Measurements from ENCODE around the gene CACNA1C. TPM values are rescaled to one million over a fixed set of nuclear protein-coding genes. Genes with fewer than 3 reads are reported as not detected.

CACNA1C gene
- total and polyA plus RNA-seq, 2 of the 4 experiments (the other 2 are of a cell fraction): 1.6 to 2.6 TPM

GRCh38 chr12:2263901-2264300, 211.1 kb downstream of the CACNA1C start:
- peak overlapping the region; percentile 96 for H4K91ac ChIP-seq (ENCODE audit: insufficient read depth, low read depth, low read length)
- dilution Hi-C loops (cut with HindIII; ENCODE audit: low sequenced_read_pairs, unreplicated experiment) (no loop called here), intact Hi-C loops (cut with micrococcal nuclease) (no loop called here), in situ Hi-C loops (cut with MboI; ENCODE audit: low sequenced_read_pairs) (no loop called here)
- H3K9me1 ChIP-seq (ENCODE audit: insufficient read depth, low read length): peaks cover 62% of the 10 kb centered on the region
- CTCF ChIA-PET: no interaction called here
- H3K4me1 ChIP-seq (ENCODE audit: control insufficient read depth, insufficient read depth, low read length): peaks cover 60% of the 10 kb centered on the region
- H3K23ac ChIP-seq (ENCODE audit: low read depth, low read length): peak overlapping the region; percentile 91
- peak overlapping the region; percentile 76 for H4K5ac ChIP-seq (ENCODE audit: low read depth, low read length)
- H3K27ac ChIP-seq (ENCODE audit: insufficient read depth, low read length): peak overlapping the region; percentile 85
- peak overlapping the region; percentile 95; the same call in 2 of the 3 replicates for H2BK15ac ChIP-seq (ENCODE audit: low read depth, low read length)
- peak overlapping the region; percentile 82 to 90 for H4K8ac ChIP-seq (ENCODE audit: low read depth in 2 of 2, low read length in 2 of 2)
- POLR2A ChIA-PET (ENCODE audit: unreplicated experiment): no interaction called here
- no peak for TF ChIP-seq MAFK (IDR thresholded peaks at IDR 0.05; ENCODE audit: low read depth, low read length)
- TF ChIP-seq RFX5 (IDR thresholded peaks at IDR 0.05; ENCODE audit: low read depth, low read length): no peak
- no peak for TF ChIP-seq MXI1 (IDR thresholded peaks at IDR 0.05; ENCODE audit: borderline replicate concordance, low read depth, low read length)
- TF ChIP-seq CHD1 (IDR thresholded peaks at IDR 0.05; ENCODE audit: low read depth, low read length): no peak
- no peak for TF ChIP-seq NFE2L2 (IDR thresholded peaks at IDR 0.05; ENCODE audit: low read depth, low read length)
- peak overlapping the region; percentile 97 for H3K14ac ChIP-seq (replicated peaks; ENCODE audit: low read depth, low read length)
- peak overlapping the region; percentile 98 for H2BK20ac ChIP-seq (ENCODE audit: low read depth, low read length)
- H3K9me3 ChIP-seq (ENCODE audit: control insufficient read depth, insufficient read depth, low read length): no peaks in the 10 kb centered on the region
- H2BK120ac ChIP-seq (ENCODE audit: low read depth, low read length): peak overlapping the region; percentile 97
- H2AK5ac ChIP-seq (ENCODE audit: low read depth, low read length): peak overlapping the region; percentile 92
- H3K4me3 ChIP-seq (ENCODE audit: insufficient read depth, low read depth, low read length): no peak overlapping the region
- H3K4ac ChIP-seq (ENCODE audit: low read depth, low read length): peak overlapping the region; percentile 95
- no peaks in the 10 kb centered on the region for H3K36me3 ChIP-seq (ENCODE audit: control insufficient read depth, insufficient read depth, low read length)
- 100% methylated on average over 1 of the region's 4 CpGs; no CpG with 5 or more reads in 1 of the 2 experiments for WGBS, 2 experiments (ENCODE audit: extremely low coverage in 2 of 2, insufficient read length in 1 of 2)
- no peaks in the 10 kb centered on the region for H3K27me3 ChIP-seq (ENCODE audit: control insufficient read depth, insufficient read depth, low read length)
- DNase-seq: no peak
- peak overlapping the region; percentile 92 for H2BK5ac ChIP-seq (ENCODE audit: low read depth, low read length, poor library complexity, severe bottlenecking)
- H3K56ac ChIP-seq (ENCODE audit: extremely low read depth, insufficient read depth, low read length): peak overlapping the region; percentile 86; the same call in 1 of the 2 replicates
- ATAC-seq (ENCODE audit: low read depth): no peak
- H3K79me1 ChIP-seq (ENCODE audit: low read depth in 1 of 2, low read length in 2 of 2): peaks cover 17 to 67% of the 10 kb centered on the region in 2 experiments; a peak in 3 of 4 replicates
- no peaks in the 10 kb centered on the region for H4K20me1 ChIP-seq (ENCODE audit: insufficient read depth, low read length)
- no TSS peak for BruUV-seq (replicated peaks)
- no peak overlapping the region for H3K4me2 ChIP-seq (ENCODE audit: low read depth, low read length)
- H2AK9ac ChIP-seq (replicated peaks; ENCODE audit: low read depth, low read length, poor library complexity): no peak overlapping the region
- H2AFZ ChIP-seq (replicated peaks; ENCODE audit: low read length, poor library complexity): no peak overlapping the region
- H3K18ac ChIP-seq (ENCODE audit: low read depth, low read length): peak overlapping the region; percentile 95
- peak overlapping the region; percentile 39; the same call in 1 of the 2 replicates for H3K9ac ChIP-seq (ENCODE audit: low read depth, low read length)

All from IMR-90 (cell line).